C4-2B (cell line): Measurements from ENCODE around the gene SLC1A7.

Experiments
- H3K27ac ChIP-seq: fragments of 450-650 bp; 2 replicates; pipeline ENCODE4 v1.5.1; 2017
- ZFX ChIP-seq: fragments of 450-650 bp; IDR thresholded peaks from 2 replicates; pipeline ENCODE4 v1.6.1; 2017
- TF ChIP-seq, protein P1 (sequence below): fragments of 450-650 bp; conservative IDR thresholded peaks from 2 replicates; pipeline ENCODE4 v1.5.1; 2017; ENCODE audit warnings: mild to moderate bottlenecking

SLC1A7 gene

DNA sequence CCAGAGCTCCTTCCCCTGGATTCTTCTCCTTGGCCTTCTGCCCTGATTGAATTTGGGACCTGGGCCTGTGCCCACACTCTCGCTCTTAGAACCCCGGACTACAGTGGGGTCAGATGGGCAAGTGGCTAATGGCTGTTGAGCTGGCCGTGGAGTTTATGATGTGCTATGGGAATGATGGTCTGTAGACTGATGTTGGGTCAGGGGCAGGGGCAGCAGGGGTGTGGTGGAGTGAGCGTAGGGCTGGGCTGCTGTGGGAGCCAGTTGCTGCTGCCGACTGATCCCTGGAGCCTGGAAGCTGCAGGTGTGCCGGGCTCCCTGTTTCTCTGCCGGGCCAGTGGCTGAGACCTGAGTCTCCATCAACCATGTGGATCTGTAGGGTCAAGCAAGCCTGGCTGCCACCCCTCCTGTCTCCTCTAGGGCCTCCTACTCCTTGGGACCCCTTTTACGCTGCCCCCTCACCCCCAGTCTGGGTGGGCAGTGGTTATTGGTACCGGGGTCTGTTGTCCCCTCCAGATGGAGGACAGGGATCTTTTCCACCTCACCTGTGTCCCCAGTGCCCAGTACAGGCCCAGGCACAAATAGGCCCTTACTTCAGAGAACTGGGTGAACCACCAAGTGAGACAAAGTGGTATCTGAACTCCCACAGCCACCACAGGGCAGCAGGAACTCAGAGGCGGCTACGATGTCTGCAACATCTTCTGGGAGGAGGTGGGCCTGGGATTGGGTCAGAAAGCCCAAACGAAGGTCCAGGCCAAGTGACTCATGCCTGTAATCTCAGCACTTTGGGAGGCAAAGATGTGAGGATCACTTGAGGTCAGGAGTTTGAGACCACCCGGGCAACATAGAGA lies 75.3 kb downstream of the SLC1A7 start:
- no peak overlapping the region for H3K27ac ChIP-seq
- no peak for TF ChIP-seq ZFX
- TF ChIP-seq, protein P1, sequence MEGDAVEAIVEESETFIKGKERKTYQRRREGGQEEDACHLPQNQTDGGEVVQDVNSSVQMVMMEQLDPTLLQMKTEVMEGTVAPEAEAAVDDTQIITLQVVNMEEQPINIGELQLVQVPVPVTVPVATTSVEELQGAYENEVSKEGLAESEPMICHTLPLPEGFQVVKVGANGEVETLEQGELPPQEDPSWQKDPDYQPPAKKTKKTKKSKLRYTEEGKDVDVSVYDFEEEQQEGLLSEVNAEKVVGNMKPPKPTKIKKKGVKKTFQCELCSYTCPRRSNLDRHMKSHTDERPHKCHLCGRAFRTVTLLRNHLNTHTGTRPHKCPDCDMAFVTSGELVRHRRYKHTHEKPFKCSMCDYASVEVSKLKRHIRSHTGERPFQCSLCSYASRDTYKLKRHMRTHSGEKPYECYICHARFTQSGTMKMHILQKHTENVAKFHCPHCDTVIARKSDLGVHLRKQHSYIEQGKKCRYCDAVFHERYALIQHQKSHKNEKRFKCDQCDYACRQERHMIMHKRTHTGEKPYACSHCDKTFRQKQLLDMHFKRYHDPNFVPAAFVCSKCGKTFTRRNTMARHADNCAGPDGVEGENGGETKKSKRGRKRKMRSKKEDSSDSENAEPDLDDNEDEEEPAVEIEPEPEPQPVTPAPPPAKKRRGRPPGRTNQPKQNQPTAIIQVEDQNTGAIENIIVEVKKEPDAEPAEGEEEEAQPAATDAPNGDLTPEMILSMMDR, result no peak

DNA sequence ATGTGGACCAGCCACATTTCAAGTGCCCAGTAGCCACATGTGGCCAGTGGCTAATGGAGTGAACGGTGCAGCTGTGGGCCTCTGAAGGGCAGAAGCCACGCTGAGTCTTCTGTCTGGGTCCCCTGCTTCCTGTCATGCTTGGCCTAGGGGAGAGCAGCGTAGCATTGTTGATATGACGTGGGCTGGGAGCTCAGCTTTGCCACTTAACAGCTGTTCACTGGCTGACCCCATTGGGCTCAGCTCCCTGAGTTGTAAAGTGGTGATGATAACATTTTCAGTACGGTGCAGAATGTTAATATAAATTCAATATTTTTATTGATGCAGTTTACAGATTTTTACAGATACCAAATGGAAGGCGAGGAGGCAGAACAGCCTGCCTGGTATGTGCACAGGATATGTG lies 76.0 kb downstream of the SLC1A7 start:
- TF ChIP-seq, protein P1, result no peak
- TF ChIP-seq ZFX, result no peak
- no peak overlapping the region for H3K27ac ChIP-seq

GRCh38 chr1:53065391-53065790 lies 77.0 kb downstream of the SLC1A7 start:
- no peak overlapping the region for H3K27ac ChIP-seq
- TF ChIP-seq, protein P1, result no peak
- no peak for TF ChIP-seq ZFX

DNA sequence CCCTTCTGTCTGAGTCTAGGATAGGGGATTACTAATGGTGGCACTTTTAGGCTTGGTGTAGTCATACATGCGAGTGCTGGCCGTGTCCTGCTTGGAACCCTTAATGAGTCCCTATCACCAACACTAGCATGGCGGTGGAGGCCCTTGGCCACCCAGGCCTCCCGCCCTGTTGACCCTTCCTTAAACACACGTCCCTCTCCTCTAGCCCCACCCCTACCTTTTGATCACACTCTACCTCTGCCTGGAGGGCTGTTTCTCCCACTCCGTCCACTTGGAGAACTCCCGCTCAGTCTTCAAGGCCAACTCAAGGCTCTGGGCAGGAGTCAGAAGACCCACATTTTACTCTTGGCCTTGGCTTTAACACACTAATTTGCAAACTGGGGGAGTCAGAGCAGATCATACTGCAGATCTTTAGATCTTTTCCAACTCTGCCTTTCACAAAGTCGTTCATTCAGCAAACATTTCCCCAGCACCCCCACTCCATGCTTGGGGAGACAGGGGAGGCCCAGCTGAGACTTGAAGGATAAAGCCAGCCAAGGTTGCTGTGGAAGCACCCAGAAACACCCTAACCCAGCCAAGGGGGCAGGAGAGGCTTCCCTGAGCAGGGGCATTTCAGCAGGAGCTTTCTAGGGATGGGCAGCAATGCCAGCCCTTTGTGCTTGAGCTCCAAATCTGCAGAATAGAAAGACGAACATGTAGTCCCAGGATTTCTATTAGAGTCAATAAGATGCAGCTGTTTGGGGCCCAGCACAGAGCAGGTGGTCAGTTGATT lies 78.5 kb downstream of the SLC1A7 start:
- no peak for TF ChIP-seq ZFX
- TF ChIP-seq, protein P1, result no peak
- H3K27ac ChIP-seq, result no peak overlapping the region

- H3K27ac ChIP-seq, result no peak overlapping the region
Observed at GRCh38 chr1:53062708-53063591, 79.5 kb downstream of the SLC1A7 start.

GRCh38 chr1:53061859-53062707 lies 80.4 kb downstream of the SLC1A7 start, which contains the start of gene PODN:
Gene PODN (plus strand): TSS chr1:53062213. CDS start chr1:53069856, 7,643 bp downstream.
- H3K27ac ChIP-seq, result no peak within 1 kb of the TSS

More at GRCh38 chr1:53062708-53063591, 79.5 kb downstream of the SLC1A7 start:
- TF ChIP-seq, protein P1, result no peak
- TF ChIP-seq ZFX, result no peak

More at GRCh38 chr1:53061859-53062707, 80.4 kb downstream of the SLC1A7 start, which contains the start of gene PODN:
- TF ChIP-seq, protein P1, result no peak
- TF ChIP-seq ZFX, result no peak
